ENCODE results near the gene KLHDC9.

The KLHDC9 gene

GRCh38 chr1:161130266-161130665, 32.1 kb downstream of the KLHDC9 start:
- no peak for DNase-seq (ENCODE audit: low read depth in 1 of 2, low spot score in 1 of 2)
- no peak for TF ChIP-seq GABPA (IDR thresholded peaks at IDR 0.05; ENCODE audit: low read depth)
- no peak for TF ChIP-seq POLR2AphosphoS5 (IDR thresholded peaks at IDR 0.05; ENCODE audit: low read depth)
- H3K27me3 ChIP-seq (ENCODE audit: insufficient read depth, poor library complexity, severe bottlenecking), result no peaks in the 10 kb centered on the region
- H3K4me3 ChIP-seq (replicated peaks; ENCODE audit: insufficient read depth, low read length), result no peak overlapping the region
- H3K27ac ChIP-seq (replicated peaks), result no peak overlapping the region

GRCh38 chr1:161131523-161132409, 33.6 kb downstream of the KLHDC9 start:
- H3K4me3 ChIP-seq (replicated peaks; ENCODE audit: insufficient read depth, low read length), result peak overlapping the region; percentile 95
- DNase-seq (ENCODE audit: low read depth in 1 of 2, low spot score in 1 of 2), result no peak
- peak overlapping the region; percentile 75 for H3K27ac ChIP-seq (replicated peaks)
- H3K27me3 ChIP-seq (ENCODE audit: insufficient read depth, poor library complexity, severe bottlenecking), result no peaks in the 10 kb centered on the region
- TF ChIP-seq REST (IDR thresholded peaks at IDR 0.05; ENCODE audit: insufficient replicate concordance, low read depth), result no peak
- no peak for TF ChIP-seq SPI1 (IDR thresholded peaks at IDR 0.05; ENCODE audit: borderline replicate concordance, low read depth)
- TF ChIP-seq POLR2AphosphoS5 (IDR thresholded peaks at IDR 0.05; ENCODE audit: low read depth), result no peak
- no peak for TF ChIP-seq CTCF (IDR thresholded peaks at IDR 0.05; ENCODE audit: insufficient read depth, low read length)
- TF ChIP-seq GABPA (IDR thresholded peaks at IDR 0.05; ENCODE audit: low read depth), result no peak

- H3K27ac ChIP-seq (replicated peaks), result peak within 1 kb of the TSS; percentile 75
- no peak for TF ChIP-seq SPI1 (IDR thresholded peaks at IDR 0.05; ENCODE audit: borderline replicate concordance, low read depth)
- 0 out of 2 replicates have a peak, but pooled peaks have one; percentile 38 for TF ChIP-seq POLR2AphosphoS5 (IDR thresholded peaks at IDR 0.05; ENCODE audit: low read depth)
- TF ChIP-seq REST (IDR thresholded peaks at IDR 0.05; ENCODE audit: insufficient replicate concordance, low read depth), result peak; percentile 8
- TF ChIP-seq CTCF (IDR thresholded peaks at IDR 0.05; ENCODE audit: insufficient read depth, low read length), result no peak
- peak; percentile 28 for TF ChIP-seq GABPA (IDR thresholded peaks at IDR 0.05; ENCODE audit: low read depth)
- DNase-seq (ENCODE audit: low read depth in 1 of 2, low spot score in 1 of 2), result peak; percentile 92 to 97
- H3K4me3 ChIP-seq (replicated peaks; ENCODE audit: insufficient read depth, low read length), result peak within 1 kb of the TSS; percentile 95
- no peaks in the 10 kb centered on the region for H3K27me3 ChIP-seq (ENCODE audit: insufficient read depth, poor library complexity, severe bottlenecking)
Observed at GRCh38 chr1:161132410-161133219, 34.5 kb downstream of the KLHDC9 start, which contains the start of gene DEDD. DEDD (minus strand) TSS chr1:161132667; CDS start chr1:161124462, 8,205 bp downstream.

Measured in HL-60 (cell line).